ENCODE data around the gene SEMA5A. TPM values are rescaled to one million over a fixed set of nuclear protein-coding genes. Genes with fewer than 3 reads are reported as not detected.

Gene SEMA5A
- polyA plus RNA-seq, 1 donor (not counting 4 experiments of a cell fraction or from before 2014, with no cell fraction given), result 0.16 TPM

DNA sequence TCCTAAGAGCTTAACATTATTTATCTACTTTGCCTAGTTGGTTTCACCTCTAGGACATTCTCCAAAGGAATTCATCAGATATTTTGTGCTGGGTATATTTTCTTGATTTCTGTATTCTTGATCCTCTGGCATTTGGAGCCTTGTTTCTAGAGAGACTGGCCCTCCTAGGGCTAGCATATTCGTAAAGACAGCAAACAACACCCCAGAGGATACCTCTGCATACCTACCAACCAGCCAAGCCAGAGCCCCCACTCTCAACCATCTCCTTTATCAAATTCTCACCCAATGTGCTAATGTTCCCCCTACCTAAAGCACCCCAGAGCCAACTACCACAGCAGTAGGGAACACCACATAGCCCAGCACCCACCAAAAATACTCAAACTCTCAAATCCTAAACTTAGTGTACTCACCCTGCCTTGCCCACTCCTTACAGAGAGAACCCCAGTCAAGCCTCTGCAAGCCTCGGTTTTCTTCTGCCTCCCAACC is 149.5 kb downstream of the SEMA5A start:
- DNase-seq (ENCODE audit: low read depth, low spot score) (no peak), FAIRE-seq (no peak)
- H3K4me3 ChIP-seq (ENCODE audit: control insufficient read depth in 2 of 3, extremely low read depth in 1 of 3, insufficient read depth in 2 of 3, low read depth in 1 of 3, low read length in 3 of 3), result no peak overlapping the region
- H2AFZ ChIP-seq (ENCODE audit: control insufficient read depth, low read length), result no peak overlapping the region
- no peaks in the 10 kb centered on the region for H3K9me3 ChIP-seq (ENCODE audit: control insufficient read depth, low read depth, low read length)
- H4K20me1 ChIP-seq (ENCODE audit: control insufficient read depth, extremely low read depth, insufficient read depth, low read length), result no peaks in the 10 kb centered on the region
- no peaks in the 10 kb centered on the region for H3K79me2 ChIP-seq (ENCODE audit: control insufficient read depth, insufficient read depth, low read length)
- dilution Hi-C loops (cut with MboI; ENCODE audit: extremely low pct_ligation_motif_present, low sequenced_read_pairs), result no loop called here
- no peaks in the 10 kb centered on the region for H3K27me3 ChIP-seq (ENCODE audit: control insufficient read depth, extremely low read depth, insufficient read depth, low read length)
- no peak overlapping the region for H3K27ac ChIP-seq (ENCODE audit: control insufficient read depth, insufficient read depth, low read length)
- no peaks in the 10 kb centered on the region for H3K36me3 ChIP-seq (ENCODE audit: control insufficient read depth in 2 of 2, extremely low read depth in 1 of 2, insufficient read depth in 2 of 2, low read length in 2 of 2)
- no peaks in the 10 kb centered on the region for H3K4me1 ChIP-seq (ENCODE audit: control insufficient read depth, extremely low read depth, insufficient read depth, low read length)
- no peak overlapping the region for H3K4me2 ChIP-seq (ENCODE audit: control insufficient read depth, extremely low read depth, insufficient read depth, low read depth, low read length)
- TF ChIP-seq EZH2 (IDR thresholded peaks at IDR 0.05; ENCODE audit: low read length) (no peak), CTCF (optimal IDR thresholded peaks at IDR 0.05 in 1 of 3, IDR thresholded peaks at IDR 0.05 in 1 of 3, conservative IDR thresholded peaks at IDR 0.05 in 1 of 3; ENCODE audit: extremely low read depth in 1 of 3, insufficient read depth in 2 of 3, low read length in 3 of 3) (no peak)
- H3K9ac ChIP-seq (ENCODE audit: control insufficient read depth, extremely low read depth, insufficient read depth, low read length), result no peak overlapping the region
- no peaks in the 10 kb centered on the region for H3K9me1 ChIP-seq (ENCODE audit: control insufficient read depth, extremely low read depth, insufficient read depth, low read length)

GRCh38 chr5:9395706-9396105 is 150.2 kb downstream of the SEMA5A start:
- FAIRE-seq (no peak), DNase-seq (ENCODE audit: low read depth, low spot score) (no peak)
- Histone ChIP-seq H3K36me3 (ENCODE audit: control insufficient read depth in 2 of 2, extremely low read depth in 1 of 2, insufficient read depth in 2 of 2, low read length in 2 of 2) (no peaks in the 10 kb centered on the region), H2AFZ (ENCODE audit: control insufficient read depth, low read length) (no peak overlapping the region), H3K9me1 (ENCODE audit: control insufficient read depth, extremely low read depth, insufficient read depth, low read length) (no peaks in the 10 kb centered on the region), H3K4me3 (ENCODE audit: control insufficient read depth in 2 of 3, extremely low read depth in 1 of 3, insufficient read depth in 2 of 3, low read depth in 1 of 3, low read length in 3 of 3) (no peak overlapping the region), H3K27me3 (ENCODE audit: control insufficient read depth, extremely low read depth, insufficient read depth, low read length) (no peaks in the 10 kb centered on the region), H4K20me1 (ENCODE audit: control insufficient read depth, extremely low read depth, insufficient read depth, low read length) (no peaks in the 10 kb centered on the region), H3K27ac (ENCODE audit: control insufficient read depth, insufficient read depth, low read length) (no peak overlapping the region), H3K4me2 (ENCODE audit: control insufficient read depth, extremely low read depth, insufficient read depth, low read depth, low read length) (no peak overlapping the region), H3K4me1 (ENCODE audit: control insufficient read depth, extremely low read depth, insufficient read depth, low read length) (no peaks in the 10 kb centered on the region), H3K9ac (ENCODE audit: control insufficient read depth, extremely low read depth, insufficient read depth, low read length) (no peak overlapping the region), H3K9me3 (ENCODE audit: control insufficient read depth, low read depth, low read length) (no peaks in the 10 kb centered on the region), H3K79me2 (ENCODE audit: control insufficient read depth, insufficient read depth, low read length) (no peaks in the 10 kb centered on the region)
- TF ChIP-seq CTCF (optimal IDR thresholded peaks at IDR 0.05 in 1 of 3, IDR thresholded peaks at IDR 0.05 in 1 of 3, conservative IDR thresholded peaks at IDR 0.05 in 1 of 3; ENCODE audit: extremely low read depth in 1 of 3, insufficient read depth in 2 of 3, low read length in 3 of 3), result no peak
- TF ChIP-seq EZH2 (IDR thresholded peaks at IDR 0.05; ENCODE audit: low read length), result no peak
- dilution Hi-C loops (cut with MboI; ENCODE audit: extremely low pct_ligation_motif_present, low sequenced_read_pairs), result no loop called here

All from keratinocyte (primary cell).